Right atrium auricular region (tissue), 2 donors: ENCODE results near the gene VCX. TPM values are rescaled to one million over a fixed set of nuclear protein-coding genes. Genes with fewer than 3 reads are reported as not detected.

ENCODE experiments used
- DNase-seq: peaks from one replicate; pipeline ENCODE4 v3.0.0-alpha.2; 2019; ENCODE audit warnings: low spot score
- H3K27ac ChIP-seq, 2 donors: fragments of 200-600 bp; sonication (generic); 1 replicate in 1 of 2; 2 replicates in 1 of 2; pipeline ENCODE4 v1.5.1; 2016 to 2019
- H3K27me3 ChIP-seq, 2 donors: fragments of 200-600 bp; sonication (generic); one replicate each; pipeline versions ENCODE4 v1.5.1 to v1.6.0; 2017 to 2019
- H3K36me3 ChIP-seq: fragments of 200-600 bp; sonication (generic); one replicate; pipeline ENCODE4 v1.5.1; 2016
- H3K4me1 ChIP-seq, 2 donors: fragments of 200-600 bp; sonication (generic); one replicate each; pipeline versions ENCODE4 v1.5.1 to v1.6.0; 2017 to 2019
- H3K4me3 ChIP-seq, 2 donors: fragments of 200-600 bp; sonication (generic); 1 replicate in 1 of 2; 2 replicates in 1 of 2; pipeline ENCODE4 v1.5.1; 2017 to 2019; ENCODE audit warnings: mild to moderate bottlenecking in 1 of 2, moderate library complexity in 1 of 2
- H3K9me3 ChIP-seq, 2 donors: fragments of 200-600 bp; sonication (generic); one replicate each; pipeline ENCODE4 v1.5.1; 2019
- total RNA-seq, 2 donors: library from RNA; depleted of rRNA; stranded (reverse); fragments of >200 nt; gene quantifications; one replicate each; pipeline ENCODE4 v1.1.0, GENCODE V29; 2016
- TF ChIP-seq, protein P1 (sequence below), 2 donors: fragments of 200-600 bp; sonication (generic); IDR thresholded peaks; one replicate each; pipeline ENCODE4 v1.5.1; 2019; ENCODE audit warnings: antibody characterized with exemption in 2 of 2

The VCX gene
- total RNA-seq, 2 donors from 2014 or later, result not detected

DNA sequence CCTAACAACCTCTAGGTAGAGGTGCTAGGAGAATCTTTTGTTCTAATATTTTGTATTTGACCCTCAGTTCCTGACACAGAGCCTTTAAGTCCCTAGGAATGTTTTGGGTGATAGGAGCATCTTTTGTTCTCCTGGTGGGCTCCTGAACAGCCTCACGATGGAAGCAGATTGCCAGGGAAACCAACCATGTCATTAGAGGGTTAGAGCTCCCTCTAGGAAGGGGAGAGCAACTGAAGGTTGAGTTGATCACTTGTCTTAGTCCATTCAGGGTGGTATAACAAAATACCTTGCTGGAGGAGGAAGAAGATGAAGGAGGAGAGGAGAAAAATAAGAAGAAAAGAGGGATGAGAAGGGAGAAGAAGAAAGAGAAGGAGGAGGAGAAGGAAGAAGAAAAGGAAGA, 9.2 kb downstream of the VCX start:
- Histone ChIP-seq H3K36me3 (no peaks in the 10 kb centered on the region), H3K27me3 (no peaks in the 10 kb centered on the region), H3K4me1 (no peaks in the 10 kb centered on the region), H3K4me3 (no peak overlapping the region), H3K27ac (no peak overlapping the region), H3K9me3 (no peaks in the 10 kb centered on the region)
- TF ChIP-seq, protein P1, sequence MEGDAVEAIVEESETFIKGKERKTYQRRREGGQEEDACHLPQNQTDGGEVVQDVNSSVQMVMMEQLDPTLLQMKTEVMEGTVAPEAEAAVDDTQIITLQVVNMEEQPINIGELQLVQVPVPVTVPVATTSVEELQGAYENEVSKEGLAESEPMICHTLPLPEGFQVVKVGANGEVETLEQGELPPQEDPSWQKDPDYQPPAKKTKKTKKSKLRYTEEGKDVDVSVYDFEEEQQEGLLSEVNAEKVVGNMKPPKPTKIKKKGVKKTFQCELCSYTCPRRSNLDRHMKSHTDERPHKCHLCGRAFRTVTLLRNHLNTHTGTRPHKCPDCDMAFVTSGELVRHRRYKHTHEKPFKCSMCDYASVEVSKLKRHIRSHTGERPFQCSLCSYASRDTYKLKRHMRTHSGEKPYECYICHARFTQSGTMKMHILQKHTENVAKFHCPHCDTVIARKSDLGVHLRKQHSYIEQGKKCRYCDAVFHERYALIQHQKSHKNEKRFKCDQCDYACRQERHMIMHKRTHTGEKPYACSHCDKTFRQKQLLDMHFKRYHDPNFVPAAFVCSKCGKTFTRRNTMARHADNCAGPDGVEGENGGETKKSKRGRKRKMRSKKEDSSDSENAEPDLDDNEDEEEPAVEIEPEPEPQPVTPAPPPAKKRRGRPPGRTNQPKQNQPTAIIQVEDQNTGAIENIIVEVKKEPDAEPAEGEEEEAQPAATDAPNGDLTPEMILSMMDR (IDR thresholded peaks at IDR 0.05), result no peak
- DNase-seq, result no peak

DNA sequence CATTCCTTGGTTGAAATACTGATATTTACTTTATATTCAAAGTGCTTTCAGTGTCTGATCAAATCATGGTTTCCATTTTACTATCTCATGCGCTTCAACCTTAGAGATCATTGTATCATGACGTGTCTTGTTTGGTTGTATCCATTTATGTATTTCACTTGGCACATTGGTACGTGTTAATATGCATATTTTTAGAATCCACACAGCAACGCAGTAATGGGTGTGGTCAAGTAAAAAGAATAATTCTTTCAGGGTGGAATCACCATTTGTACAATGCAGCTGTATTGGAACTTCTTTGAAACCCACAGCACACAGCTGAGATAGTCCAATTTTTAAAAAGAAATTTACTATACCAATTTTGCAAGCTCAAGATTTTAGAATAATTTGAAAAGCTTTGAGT, 29.1 kb downstream of the VCX start:
- Histone ChIP-seq H3K4me3 (no peak overlapping the region), H3K36me3 (no peaks in the 10 kb centered on the region), H3K9me3 (no peaks in the 10 kb centered on the region), H3K4me1 (no peaks in the 10 kb centered on the region), H3K27me3 (no peaks in the 10 kb centered on the region), H3K27ac (no peak overlapping the region)
- TF ChIP-seq, protein P1 (IDR thresholded peaks at IDR 0.05), result no peak
- DNase-seq, result no peak

DNA sequence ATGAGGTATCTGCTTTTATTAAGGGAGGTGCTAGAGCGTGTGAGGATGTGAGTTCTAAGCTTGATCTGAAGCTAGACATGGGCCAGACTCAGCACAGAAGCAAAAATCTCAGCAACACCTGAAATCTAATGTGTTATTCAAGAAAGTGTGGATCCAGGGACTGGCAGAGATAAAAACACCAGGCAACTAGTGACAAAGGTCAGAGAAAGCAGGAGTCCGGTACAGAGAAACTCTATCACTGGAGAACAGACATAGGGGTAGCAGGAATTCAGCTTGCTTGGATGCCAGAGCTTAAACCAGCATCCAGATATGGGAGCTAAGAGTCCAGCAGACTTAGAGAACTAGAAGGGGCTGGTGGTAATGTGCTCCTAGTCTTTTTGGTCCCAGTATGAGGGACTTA, 34.0 kb downstream of the VCX start:
- TF ChIP-seq, protein P1 (IDR thresholded peaks at IDR 0.05), result no peak
- no peak overlapping the region for H3K27ac ChIP-seq
- no peaks in the 10 kb centered on the region for H3K4me1 ChIP-seq
- H3K27me3 ChIP-seq, result no peaks in the 10 kb centered on the region
- no peaks in the 10 kb centered on the region for H3K9me3 ChIP-seq
- DNase-seq, result no peak
- no peak overlapping the region for H3K4me3 ChIP-seq
- no peaks in the 10 kb centered on the region for H3K36me3 ChIP-seq

DNA sequence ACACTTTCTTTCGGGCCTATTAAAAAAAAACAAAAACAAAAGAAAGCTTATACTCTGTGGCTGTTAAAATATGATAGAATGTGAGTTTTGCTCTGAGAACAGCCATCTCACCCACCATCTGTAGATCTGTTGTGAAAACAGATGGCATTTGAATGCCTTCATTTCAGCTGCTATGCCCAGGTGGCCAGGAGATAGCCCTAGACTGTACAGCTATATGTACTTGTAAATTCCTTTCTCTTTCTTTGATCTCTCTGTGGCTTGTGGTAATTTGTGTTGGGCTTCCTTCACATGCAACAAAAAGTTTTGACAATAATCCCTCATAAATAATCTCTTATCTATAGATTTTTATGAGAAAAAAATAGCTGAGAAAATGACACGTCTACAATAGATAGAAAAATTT, 46.2 kb downstream of the VCX start:
- TF ChIP-seq, protein P1 (IDR thresholded peaks at IDR 0.05), result no peak
- Histone ChIP-seq H3K27ac (no peak overlapping the region), H3K36me3 (no peaks in the 10 kb centered on the region), H3K4me1 (no peaks in the 10 kb centered on the region), H3K27me3 (no peaks in the 10 kb centered on the region), H3K9me3 (no peaks in the 10 kb centered on the region), H3K4me3 (no peak overlapping the region)
- DNase-seq, result no peak

DNA sequence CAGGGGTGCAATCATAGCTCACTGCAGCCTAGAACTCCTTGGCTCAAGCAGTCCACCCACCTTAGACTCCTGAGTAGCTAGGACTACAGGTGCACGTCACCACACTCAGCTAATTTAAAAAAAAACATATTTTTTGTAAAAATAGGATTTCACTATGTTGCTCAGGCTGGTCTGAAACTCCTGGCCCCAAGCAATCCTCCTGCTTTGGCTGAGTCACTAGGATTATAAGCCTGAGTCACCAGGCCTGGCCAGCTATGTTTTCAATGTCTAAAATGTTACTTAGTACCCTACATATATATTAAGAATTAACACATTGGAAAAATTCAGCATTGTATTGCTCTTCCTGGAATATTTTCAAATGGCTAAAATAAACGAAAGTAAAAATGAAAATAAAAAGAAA, 46.7 kb downstream of the VCX start:
- Histone ChIP-seq H3K36me3 (no peaks in the 10 kb centered on the region), H3K27ac (no peak overlapping the region), H3K4me3 (no peak overlapping the region), H3K9me3 (no peaks in the 10 kb centered on the region), H3K27me3 (no peaks in the 10 kb centered on the region), H3K4me1 (no peaks in the 10 kb centered on the region)
- DNase-seq, result no peak
- TF ChIP-seq, protein P1 (IDR thresholded peaks at IDR 0.05), result no peak

DNA sequence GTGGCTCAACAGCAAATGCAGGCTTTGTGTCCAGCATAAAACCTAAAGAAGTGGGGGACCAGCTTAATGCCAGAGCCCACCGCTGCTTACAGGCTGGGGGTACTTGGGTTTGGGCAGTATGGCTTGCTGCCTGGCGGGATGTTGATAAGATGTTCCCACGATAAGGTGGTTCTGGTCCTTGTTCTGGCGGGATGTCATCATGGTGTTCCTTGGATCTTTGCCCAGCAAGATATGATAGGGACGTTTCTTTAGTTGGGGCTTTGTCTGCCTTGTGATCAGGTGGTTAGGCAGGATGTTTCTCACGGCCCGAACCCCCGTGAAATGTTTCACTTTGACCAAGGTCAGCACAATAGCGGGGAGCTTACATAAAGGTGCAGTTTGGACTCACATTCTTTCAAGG, 49.0 kb downstream of the VCX start:
- DNase-seq, result no peak
- H3K4me1 ChIP-seq, result no peaks in the 10 kb centered on the region
- H3K27ac ChIP-seq, result peak overlapping the region in 1 of 2 donors; percentile 48

More for the DNA sequence above, 49.0 kb downstream of the VCX start:
- H3K27me3 ChIP-seq, result no peaks in the 10 kb centered on the region
- TF ChIP-seq, protein P1 (IDR thresholded peaks at IDR 0.05), result no peak
- H3K36me3 ChIP-seq, result no peaks in the 10 kb centered on the region
- H3K4me3 ChIP-seq, result peak overlapping the region in 1 of 2 donors; percentile 9
- H3K9me3 ChIP-seq, result no peaks in the 10 kb centered on the region
